Middle frontal gyrus (tissue), 1 donor: ENCODE data around the gene PSMG3.

Source experiments
- DNase-seq: peaks from one replicate; pipeline ENCODE4 v3.0.0-alpha.2; 2015; ENCODE audit warnings: low spot score; ENCODE audit errors: extremely low spot score

Gene PSMG3, protein sequence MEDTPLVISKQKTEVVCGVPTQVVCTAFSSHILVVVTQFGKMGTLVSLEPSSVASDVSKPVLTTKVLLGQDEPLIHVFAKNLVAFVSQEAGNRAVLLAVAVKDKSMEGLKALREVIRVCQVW

DNA sequence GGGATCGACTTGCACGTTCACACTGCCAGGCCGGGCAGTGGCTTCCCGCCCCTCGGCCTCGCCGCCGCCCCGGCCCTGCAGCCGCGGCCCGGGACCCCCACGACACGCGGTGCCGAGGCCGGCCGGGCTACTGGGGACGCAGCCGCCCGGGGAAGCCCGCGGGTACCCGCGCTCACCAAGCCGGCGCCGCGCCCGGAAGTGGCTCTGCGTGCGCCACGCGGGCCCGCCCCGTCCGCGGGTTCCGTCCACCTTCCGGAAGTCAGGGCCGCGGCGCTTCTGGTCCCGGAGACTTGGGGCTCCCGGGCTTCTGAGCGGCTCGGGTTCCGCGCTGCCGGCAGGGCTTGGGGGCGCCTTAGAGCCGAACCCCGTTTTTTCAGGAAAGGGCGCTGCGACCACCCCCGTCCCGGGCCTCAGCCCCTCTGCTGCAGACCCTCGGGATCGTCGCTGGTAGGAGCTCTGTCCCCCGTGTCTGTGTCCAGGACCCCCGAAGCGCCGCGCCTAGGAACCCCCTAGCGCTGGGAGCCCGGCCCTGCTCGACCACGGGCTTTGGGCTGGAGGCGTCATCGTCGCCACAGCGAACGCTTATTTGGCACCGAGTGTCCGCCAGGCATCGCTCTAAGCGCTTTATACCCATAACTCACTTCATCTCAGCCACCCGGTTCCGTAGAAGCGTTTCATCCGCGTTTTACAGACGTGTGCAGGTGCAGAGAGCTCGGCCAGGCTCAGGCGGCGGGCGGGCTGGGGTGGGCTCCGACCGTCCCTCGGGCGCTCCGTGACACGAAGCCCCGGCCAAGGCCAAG, at the start of gene PSMG3:
PSMG3 (minus strand) TSS at position 200 of the 800 bp plus-strand sequence. CDS start 693 bp downstream, outside the sequence.
- peak; percentile 86 for DNase-seq

DNA sequence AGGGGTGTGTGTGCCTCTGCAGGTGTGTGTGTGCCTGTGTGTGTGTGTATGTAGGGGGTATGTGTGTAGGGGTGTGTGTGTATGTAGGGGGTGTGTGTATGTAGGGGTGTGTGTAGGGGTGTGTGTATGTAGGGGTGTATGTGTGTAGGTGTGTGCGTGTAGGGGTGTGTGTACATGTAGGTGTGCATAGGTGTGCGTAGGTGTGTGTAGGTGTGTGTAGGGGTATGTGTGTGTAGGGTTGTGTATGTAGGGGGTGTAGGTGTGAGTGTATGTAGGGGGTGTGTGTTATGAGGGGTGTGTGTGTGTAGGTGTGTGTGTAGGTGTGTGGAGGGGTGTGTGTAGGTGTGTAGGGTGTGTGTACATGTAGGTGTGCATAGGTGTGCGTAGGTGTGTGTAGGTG, 48.6 kb upstream of the PSMG3 start:
- DNase-seq: no peak

DNA sequence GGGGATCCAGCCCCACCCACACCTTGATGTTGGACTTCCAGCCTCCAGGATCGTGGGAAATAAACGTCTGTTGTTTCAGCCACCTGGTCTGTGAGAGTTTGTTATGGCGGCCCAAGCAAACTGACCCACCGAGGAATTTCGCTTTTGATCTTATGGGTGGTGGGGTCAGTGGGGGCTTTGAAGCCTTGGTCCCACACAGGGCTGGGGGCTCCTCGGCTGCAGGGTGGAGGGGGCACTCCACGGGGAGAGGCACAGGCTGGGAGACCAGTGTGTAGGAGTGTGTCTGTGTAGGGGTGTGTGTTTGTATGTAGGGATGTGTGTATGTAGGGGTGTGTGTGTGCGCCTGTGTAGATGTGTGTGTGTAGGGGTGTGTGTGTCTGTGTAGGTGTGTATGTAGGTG, 48.1 kb upstream of the PSMG3 start:
- no peak for DNase-seq

DNA sequence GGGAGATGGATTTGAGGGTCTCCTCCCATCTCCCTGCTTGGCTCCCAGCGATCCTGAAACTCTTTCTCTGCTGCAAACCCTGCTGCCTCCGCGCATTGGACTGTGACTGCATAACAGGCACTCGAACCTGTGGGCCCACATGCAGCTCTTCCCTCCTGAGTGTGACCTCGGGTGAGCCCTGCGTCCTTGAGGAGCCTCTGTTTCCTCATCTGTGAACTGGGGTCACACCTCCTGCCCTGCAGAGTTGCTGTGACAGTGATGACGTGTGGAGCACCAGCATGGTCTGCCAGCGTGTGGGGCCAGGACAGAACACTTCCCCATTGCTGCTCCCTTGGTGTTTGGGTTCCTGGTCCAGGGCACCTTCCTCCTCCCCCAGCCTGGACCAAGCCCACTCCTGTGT, 46.9 kb upstream of the PSMG3 start:
- no peak for DNase-seq

DNA sequence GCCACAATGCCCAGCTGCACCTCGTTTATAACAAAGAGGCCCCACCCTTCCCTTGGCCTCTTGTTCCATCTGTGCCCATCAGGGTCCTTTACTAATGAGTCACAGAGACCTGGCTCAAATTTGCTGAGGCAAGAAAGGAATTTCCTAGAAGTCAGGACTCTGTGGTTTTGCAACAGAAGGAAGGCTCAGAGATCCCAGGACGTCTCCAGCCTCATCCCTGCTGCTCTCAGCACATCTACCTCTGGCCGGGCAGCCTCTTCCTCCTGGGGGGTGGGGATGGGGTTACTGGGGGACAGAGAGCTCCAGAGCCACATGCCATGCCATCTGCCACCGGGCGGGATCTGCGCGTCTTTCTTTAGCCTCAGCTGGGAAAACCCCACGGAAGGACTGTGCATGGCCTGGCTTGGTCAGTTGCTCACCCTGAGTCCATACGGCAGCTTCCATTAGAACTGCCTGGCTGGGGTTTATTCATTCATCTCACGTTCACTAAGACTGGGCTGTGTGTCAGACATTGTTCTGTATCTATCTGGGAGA, 41.9 kb upstream of the PSMG3 start:
- DNase-seq: peak; percentile 34

DNA sequence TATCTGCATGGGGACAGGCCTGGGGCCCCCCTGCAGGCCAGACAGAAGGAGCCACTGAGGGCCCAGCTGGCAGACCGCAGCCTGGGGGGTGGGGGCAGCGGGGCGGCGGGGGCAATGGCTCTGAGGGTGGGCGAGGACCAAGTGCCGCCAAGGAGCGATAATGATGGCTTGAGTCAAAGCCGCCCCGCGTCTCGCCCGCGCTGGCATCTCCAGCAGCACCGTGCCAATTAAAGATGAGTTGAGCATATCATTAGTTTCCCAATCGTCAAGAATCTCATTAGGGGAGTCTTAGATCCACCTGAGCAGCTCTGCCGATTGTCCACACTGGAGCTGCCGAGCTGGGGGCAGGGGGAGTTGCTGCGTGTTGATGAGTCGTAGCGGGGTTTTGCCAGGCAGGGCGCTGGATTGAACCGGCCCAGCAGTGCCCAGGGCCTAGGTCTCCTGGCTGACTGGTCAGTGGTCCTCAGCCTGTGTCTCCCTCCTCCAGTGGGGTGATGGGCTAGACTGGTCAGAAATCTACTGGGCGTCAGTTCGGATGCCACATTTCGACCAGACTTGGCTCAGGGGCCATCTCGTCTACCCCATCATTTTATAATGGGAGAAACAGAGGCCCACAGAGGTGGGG, 41.0 kb upstream of the PSMG3 start:
- no peak for DNase-seq

DNA sequence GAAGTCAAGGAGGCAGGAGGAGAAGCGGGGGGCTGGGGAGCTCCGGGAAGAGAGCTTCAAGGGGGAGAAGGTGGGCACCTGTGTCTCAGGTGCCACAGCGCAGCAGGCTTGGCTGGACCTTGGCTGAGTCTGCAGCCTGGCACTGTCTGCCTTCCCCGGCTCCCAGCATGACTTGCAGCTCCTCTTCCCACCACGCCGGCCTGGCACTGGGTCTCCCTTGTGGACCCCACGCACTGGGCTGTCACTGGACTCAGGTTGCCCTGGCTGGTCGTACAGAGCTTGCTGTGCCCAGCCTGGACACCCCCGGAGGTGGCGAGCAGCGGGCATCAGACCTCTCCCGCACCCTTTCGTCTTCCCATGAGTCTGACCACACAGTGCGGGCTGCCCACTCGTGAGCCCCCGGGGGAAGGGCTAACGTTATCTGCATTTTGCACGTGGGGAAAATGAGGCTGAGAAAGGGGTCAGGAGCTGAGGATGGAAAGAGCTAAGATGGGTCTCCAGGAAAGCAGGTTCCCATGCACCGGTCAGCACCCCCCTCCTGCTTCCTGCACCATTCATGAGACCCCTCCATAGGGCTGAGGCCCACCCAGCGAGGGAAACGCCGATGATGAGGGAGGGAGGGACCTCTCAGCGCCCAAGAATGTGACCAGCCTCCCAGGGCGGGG, 40.3 kb upstream of the PSMG3 start:
- no peak for DNase-seq

DNA sequence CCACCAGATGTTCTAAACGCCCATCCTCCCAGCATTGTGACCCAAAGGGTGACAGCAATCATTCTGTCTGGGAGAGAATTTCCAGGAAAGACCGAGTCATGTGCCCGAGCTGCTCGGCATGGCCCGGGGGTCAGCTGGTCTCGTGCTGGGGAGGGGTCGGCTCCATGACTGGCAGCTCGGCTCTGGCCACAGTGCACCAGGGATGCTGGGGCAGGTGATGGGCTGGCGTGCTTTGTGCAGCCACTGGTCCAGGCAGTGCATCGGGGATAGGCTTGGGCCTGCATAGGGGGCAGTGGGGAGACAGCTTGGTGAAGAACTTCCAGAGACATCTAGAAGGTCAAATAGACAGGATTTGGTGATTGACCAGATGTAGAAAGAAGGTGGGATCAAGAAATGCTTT, 39.2 kb upstream of the PSMG3 start:
- DNase-seq: no peak

DNA sequence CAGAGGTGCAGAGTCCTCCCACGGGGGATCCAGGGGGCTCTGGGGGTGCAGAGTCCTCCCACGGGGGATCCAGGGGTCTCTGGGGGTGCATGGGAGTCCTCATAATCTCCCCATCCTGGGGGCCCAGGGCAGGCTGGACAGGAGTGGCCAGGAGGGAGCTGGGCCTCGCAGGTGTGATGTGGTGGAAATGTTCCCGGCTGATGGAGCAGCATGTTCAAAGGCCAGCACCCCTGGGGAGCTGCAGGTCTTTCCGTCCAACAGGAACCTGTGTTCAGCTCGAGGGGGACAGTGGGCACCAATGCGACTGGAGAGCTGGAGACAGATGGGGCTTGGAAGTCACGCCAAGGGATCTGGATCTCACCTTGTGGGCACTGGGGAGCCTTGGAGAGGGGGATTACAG, 38.5 kb upstream of the PSMG3 start:
- DNase-seq: no peak

DNA sequence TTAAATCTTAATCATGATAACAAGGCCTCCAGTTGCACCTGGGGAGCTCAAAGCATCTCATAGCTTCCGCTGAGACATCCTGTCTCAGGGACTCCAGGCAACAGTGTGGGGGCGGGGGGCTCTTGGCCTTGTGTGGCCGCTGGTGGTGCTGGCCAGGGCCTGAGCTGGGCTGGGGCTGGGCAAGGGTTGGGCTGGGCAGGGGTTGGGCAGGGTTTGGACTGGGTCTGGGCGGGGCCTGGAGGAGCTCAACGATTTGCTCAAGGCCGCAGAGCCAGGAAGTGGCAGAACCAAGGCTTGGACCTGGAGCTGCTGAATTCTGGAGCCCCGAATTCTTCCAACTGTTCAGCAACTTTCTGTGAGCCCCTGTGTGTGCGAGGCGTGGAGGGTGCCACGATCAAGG, 37.9 kb upstream of the PSMG3 start:
- no peak for DNase-seq

DNA sequence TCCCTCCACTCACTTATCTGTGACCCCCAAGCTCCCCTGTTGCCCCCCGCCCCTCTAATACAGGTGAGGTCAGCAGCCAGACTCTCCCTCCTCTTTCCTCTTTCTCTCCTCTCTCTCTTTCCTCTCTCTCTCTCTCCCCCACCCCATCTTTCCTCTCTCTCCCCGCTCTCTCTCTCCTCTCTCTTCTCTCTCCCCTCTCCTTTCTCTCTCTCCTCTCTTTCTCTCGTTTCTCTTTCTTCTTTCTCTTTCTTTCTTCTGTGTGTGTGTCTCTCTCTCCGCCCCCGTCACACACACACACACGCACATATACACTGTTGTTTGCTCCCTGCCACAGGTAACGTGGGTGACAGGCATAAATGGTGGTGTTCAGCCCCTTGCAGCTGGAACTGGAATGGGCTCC, 37.2 kb upstream of the PSMG3 start:
- DNase-seq: no peak

DNA sequence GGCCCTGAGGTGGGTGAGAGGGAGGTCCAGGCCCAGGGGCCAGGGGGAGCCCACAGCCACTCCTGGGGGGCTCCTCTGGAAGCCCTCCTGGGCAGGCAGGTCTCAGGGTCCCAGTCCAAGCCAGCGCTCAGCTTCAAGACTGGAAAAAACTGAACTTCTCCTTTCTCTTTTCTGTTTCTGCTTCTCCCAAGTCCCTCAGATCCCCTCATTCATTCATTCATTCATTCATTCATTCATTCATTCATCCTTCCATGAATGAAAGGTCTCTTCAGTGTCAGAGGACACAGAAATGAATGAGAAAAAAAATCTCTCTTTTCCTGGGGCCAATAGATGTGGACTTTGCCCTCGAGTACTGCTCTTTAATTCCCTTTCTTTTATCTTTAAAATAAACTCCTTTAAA, 34.6 kb upstream of the PSMG3 start:
- DNase-seq: no peak

DNA sequence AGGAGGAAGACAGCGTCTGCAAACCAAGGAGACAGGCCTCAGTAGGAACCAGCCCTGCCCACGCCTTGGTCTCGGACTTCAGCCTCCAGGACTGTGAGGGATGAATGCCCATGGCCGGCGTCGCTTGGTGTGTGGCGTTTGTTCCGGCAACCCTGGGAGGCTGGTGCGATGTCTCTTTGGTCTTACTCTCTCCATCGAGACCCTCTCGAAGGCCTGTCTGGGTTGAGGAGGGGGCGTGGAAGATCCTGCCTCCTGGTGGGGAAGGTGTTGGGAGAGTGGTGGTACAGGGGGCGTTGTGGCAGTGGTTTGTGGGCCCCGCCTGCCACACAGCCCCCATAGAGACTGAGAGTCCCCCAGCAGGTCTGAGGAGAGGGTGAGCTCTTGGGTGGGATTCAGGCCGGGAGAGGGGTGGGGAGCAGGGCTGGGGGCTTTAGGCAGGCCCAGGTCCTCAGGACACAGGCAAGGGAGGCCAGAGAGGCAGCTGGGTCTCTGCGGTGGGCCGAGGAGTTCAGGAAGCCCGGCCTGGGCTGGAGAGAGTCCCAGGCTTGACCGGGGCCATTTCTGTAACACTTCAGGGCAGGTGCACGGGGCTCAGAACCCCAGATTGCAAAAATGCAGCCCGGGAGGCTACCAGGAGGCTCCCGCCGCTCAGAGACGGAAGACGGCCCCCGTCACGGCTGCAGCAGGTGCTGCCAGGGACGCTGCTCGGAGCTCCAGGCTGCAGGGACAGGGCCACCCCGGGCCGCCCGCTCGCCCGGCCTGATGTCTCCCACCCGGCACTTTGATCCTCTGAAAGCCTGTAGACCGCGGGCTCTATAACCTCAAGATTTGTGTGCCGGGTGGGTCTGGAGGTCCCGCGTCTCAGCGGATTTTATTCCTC, 33.8 kb upstream of the PSMG3 start:
- DNase-seq: no peak

DNA sequence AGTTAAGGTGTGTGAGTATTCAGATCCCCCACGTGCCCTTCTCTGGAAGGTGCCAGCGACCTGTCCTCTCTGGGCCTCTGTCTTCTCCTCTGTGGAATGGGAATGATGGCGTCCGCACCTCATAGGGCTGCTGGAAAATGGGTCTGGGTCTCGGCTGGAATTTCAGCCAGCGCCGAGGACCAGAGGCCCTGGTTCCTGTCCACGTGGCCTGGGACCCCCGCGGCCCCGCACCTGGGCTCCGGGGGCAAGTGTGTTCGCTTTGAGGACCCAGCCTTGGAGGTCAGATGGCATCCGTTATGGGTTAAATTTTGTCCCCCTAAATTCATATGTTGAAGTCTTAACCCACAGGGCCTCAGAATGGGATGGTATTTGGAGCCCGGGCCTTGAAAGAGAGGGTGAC, 32.6 kb upstream of the PSMG3 start:
- DNase-seq: no peak

DNA sequence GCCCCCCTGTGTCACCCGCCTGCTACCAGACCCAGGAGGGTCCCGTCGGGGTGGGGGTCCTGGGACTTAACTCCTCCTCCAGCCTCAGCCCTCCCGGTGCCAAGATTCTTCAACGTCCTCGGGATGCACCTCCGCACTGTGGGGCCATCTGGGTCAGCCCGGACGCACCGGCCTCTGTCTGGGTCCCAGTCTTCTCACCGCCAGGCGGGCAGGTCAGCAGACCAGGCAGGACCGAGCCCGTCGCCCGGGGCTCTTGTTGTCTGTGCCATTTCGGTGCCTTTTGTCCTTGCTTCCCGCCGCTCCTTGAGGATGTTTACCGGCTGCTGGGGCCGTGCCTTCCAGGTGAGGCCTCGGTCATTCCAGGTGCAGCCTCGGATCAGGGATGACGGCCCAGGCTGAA, 32.1 kb upstream of the PSMG3 start:
- DNase-seq: no peak

DNA sequence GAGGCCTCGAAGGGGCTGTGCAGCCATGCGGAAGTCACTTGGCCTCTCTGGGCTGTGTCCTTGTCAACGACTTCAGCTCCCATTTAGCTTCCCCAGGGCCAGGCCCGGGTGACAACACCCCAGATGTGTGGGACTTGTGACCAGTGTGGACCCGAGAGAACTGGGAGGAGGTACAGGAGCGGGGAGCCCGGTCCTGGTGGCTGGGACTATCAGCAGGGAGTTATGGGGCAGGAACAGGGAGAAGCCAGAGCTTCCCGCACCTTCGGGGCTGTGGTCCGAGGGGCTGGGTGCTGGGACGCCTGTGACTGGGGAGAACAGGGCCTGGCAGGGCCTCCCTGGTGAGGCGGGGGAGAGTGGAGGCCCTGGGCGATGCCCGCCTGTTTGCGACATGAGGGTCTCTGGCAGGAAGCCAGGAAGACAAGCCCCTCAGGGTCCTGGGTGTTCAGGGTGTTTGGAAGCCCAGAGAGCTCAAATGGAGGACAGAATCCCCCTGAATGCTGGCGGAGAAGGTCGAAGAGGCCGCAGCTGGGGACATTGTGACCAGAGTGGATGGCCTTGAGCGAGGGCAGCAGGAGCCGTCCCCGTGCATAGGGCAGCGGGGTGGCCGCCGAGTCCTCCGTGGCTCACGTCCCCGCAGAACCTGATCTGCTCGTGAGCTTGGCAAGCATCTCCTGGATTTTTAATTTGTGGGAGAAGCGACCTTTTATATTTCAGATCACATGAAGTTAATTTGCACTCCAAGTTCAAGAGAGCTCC, 30.0 kb upstream of the PSMG3 start:
- no peak for DNase-seq

DNA sequence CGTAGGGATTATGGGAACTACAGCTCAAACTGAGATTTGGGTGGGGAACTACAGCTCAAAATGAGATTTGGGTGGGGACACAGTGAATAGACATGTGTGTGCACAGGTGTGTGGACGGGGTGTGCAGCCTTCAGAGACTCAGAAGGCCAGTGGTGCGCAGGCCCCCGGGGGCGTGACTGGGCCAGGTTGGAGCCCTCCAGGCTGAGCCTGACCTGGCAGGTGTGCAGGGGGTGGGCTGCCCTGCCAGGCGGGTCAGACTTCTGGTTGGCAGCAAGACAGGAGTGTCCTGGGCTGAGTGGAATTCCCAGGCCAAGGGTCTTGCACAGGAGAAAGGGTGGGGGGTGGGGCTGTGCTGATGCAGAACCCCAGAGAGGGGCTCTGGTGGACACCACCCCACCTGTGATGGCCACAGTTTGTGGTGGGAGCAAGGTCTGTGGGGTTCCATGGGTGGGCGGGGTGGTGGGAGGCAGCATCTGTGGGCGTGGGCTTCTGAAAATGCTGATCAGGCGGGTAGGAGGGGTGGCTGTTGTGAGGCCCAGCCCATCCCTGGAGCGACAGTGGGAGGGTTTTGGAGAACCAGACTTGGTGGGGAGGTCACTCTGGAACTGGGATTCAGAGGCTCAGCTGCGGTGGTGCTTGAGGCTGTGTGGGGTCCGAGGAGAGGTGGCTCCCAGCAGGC, 29.3 kb upstream of the PSMG3 start:
- DNase-seq: no peak

DNA sequence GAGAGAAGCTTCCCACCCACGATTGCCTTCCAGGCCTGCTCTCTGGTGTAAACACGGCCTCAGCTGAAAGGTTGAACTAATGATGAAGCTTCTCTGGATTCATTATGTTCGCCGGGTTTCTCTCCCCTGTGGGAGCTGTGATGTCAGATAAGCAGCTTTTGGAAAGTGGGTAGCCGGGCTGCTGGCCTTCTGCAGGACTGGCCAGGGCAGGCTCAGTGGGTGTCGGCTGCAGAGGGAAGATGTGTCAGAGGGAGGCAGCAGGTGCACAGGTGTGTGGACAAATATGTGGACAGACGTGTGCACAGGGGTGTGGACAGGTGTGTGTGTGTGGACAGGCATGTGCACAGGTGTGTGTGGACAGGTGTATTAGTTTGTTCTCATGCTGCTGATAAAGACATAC, 28.5 kb upstream of the PSMG3 start:
- DNase-seq: no peak

DNA sequence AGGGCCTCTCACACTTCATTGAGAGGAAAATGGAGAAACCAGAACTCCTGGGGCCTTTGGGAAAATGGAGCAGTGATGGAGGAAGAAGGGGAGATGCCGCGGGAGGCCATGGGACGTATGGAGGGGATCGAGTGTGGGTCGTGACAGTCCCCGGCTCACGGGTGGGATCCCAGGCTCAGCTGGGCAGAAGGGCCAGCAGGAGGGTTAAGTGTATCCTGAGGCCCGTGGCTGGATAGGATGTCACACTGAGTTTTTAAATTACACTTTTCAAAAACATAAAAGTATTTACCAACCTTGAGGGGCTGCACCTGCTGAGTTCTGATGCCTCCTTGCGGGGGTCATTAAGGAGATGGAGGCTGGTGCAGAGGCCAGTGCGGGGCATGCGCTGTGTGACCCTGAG, 28.0 kb upstream of the PSMG3 start:
- no peak for DNase-seq
